GM10847 (cell line): ENCODE results near the gene SLC16A3.

Experiments used
- POLR2A ChIP-seq: IDR thresholded peaks from 2 replicates; pipeline ENCODE4 v1.6.1; 2011; ENCODE audit not compliant: insufficient read length; ENCODE audit errors: extremely low read depth

SLC16A3 gene

DNA sequence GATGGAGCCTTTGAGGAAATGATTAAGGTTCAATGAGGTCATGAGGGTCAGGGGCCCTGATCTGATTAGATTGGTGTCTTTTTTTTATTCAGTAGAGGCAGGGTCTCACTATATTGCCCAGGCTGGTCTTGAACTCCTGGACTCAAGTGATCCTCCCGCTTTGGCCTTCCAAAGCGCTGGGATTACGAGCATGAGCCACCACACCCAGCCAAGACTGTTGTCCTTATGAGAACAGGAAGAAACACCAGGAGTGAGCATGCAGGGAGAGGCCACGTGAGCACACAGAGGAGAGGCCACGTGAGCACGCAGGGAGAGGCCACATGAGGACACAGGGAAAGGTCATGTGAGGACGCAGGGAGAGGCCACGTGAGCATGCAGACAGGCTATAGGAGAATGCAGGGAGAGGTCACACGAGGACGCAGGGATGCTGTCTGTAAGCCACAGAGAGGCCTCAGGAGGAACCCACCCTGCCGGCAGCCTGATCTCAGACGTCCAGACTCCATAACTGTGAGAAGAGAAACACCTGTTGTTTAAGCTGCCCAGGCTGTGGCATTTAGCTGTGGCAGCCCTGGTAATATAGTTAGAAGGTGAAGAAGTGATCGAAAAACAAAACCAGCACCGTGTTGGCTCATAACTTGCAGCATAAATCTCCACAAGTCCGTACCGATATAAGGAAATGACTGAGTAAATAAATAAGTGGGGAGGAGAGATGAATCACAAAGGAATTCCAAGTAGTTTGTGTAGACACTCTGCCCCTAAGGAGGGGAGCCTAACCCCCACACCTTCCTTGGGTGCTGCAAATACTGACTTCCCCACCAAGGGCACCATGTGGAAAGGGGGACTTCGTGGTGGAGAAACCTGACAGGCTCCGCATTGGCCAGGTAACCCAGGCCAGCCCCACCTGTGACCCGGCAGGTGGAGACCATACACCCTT, 59.3 kb downstream of the SLC16A3 start:
- TF ChIP-seq POLR2A: no peak
